K562 (cell line): Measurements from ENCODE around the gene RRM2. TPM values are rescaled to one million over a fixed set of nuclear protein-coding genes. Genes with fewer than 3 reads are reported as not detected.

Experiments
- BRD9 ChIP-seq: fragments of 450-650 bp; IDR thresholded peaks from 2 replicates; pipeline ENCODE4 v1.6.1; 2018; ENCODE audit warnings: low read depth; ENCODE audit not compliant: partially characterized antibody
- CBX5 ChIP-seq: IDR thresholded peaks from 2 replicates; pipeline ENCODE4 v1.6.1; 2014; ENCODE audit warnings: low read depth, borderline replicate concordance
- ELF1 ChIP-seq: fragments of 200-800 bp; sonication (Bioruptor generic); IDR thresholded peaks from 2 replicates; pipeline ENCODE4 v1.6.1; 2016; ENCODE audit warnings: missing genetic modification characterization, missing compliant biosample characterization
- FOXP1 ChIP-seq: sonication (generic); formaldehyde crosslinking; IDR thresholded peaks from 2 replicates; pipeline ENCODE4 v1.8.0; 2022; ENCODE audit warnings: mild to moderate bottlenecking, missing genetic modification reagents
- HNRNPL ChIP-seq: fragments of 200-400 bp; formaldehyde crosslinking; IDR thresholded peaks from 2 replicates; pipeline ENCODE4 v1.6.1; 2017; ENCODE audit warnings: low read depth, mild to moderate bottlenecking, low read length
- PML ChIP-seq: IDR thresholded peaks from 2 replicates; pipeline ENCODE4 v1.6.1; 2012; ENCODE audit warnings: low read length, inconsistent platforms
- POLR2G ChIP-seq: fragments of 200-400 bp; formaldehyde crosslinking; IDR thresholded peaks from 2 replicates; pipeline ENCODE4 v1.6.1; 2017; ENCODE audit warnings: low read depth, mild to moderate bottlenecking, antibody characterized with exemption, low read length, moderate library complexity
- POLR2H ChIP-seq: IDR thresholded peaks from 2 replicates; pipeline ENCODE4 v1.6.1; 2016; ENCODE audit warnings: missing genetic modification characterization, low read depth, mild to moderate bottlenecking, control low read depth, missing compliant biosample characterization, moderate library complexity
- RBM39 ChIP-seq: fragments of 200-400 bp; formaldehyde crosslinking; optimal IDR thresholded peaks from 2 replicates; pipeline ENCODE3; 2018; ENCODE audit warnings: low read depth, low read length
- RCOR1 ChIP-seq, 2 experiments: IDR thresholded peaks; 2 replicates each; pipeline ENCODE4 v1.6.1; 2012; ENCODE audit warnings: low read depth in 2 of 2, low read length in 2 of 2, borderline replicate concordance in 1 of 2, improper control_type of control experiment in 1 of 2
- SMAD3 ChIP-seq: fragments of 450-650 bp; formaldehyde crosslinking; conservative IDR thresholded peaks from 2 replicates; pipeline ENCODE4 v1.4.0; 2020; ENCODE audit warnings: mild to moderate bottlenecking
- SMARCA5 ChIP-seq: fragments of 450-650 bp; IDR thresholded peaks from 2 replicates; pipeline ENCODE4 v1.6.1; 2016
- SMARCB1 ChIP-seq: IDR thresholded peaks from 2 replicates; pipeline ENCODE4 v1.6.1; 2011; ENCODE audit warnings: improper control_type of control experiment, low read depth; ENCODE audit not compliant: insufficient read length
- SP1 ChIP-seq: sonication (generic); formaldehyde crosslinking; IDR thresholded peaks from 2 replicates; pipeline ENCODE4 v1.8.1; 2022; ENCODE audit warnings: mild to moderate bottlenecking, missing genetic modification reagents
- ZNF224 ChIP-seq: sonication (generic); formaldehyde crosslinking; IDR thresholded peaks from 2 replicates; pipeline ENCODE4 v1.8.0; 2022; ENCODE audit warnings: mild to moderate bottlenecking, missing genetic modification reagents
- ZNF23 ChIP-seq: fragments of 250-450 bp; sonication (Bioruptor Pico); IDR thresholded peaks from 2 replicates; pipeline ENCODE4 v1.4.0; 2020; ENCODE audit warnings: mild to moderate bottlenecking
- ZNF408 ChIP-seq: fragments of 250-450 bp; sonication (Bioruptor Pico); IDR thresholded peaks from 2 replicates; pipeline ENCODE4 v1.4.0; 2020; ENCODE audit warnings: low read depth, mild to moderate bottlenecking, moderate library complexity
- ZNF57 ChIP-seq: fragments of 450-650 bp; formaldehyde crosslinking; IDR thresholded peaks from 2 replicates; pipeline ENCODE4 v1.4.0; 2020; ENCODE audit warnings: mild to moderate bottlenecking, moderate library complexity
- polyA plus RNA-seq, 8 experiments: library from polyadenylated mRNA; depleted of rRNA in 4 of 8; stranded (reverse) in 5 of 8; unstranded in 3 of 8; fragments of >200 nt; fragmentation: Nextera tagmentation in 2 of 8; fragmentation: Illumina TruSeq in 1 of 8; extraction: Ambion mirVana in 2 of 8; extraction: Trizol in 1 of 8; gene quantifications; 2 replicates each; pipeline versions ENCODE4 v1.2.1 to v1.2.3, GENCODE V29; 2011 to 2014; ENCODE audit warnings: inconsistent platforms in 1 of 8, missing spikeins in 1 of 8
- total RNA-seq, 7 experiments: library from RNA; depleted of rRNA in 6 of 7; stranded (reverse); fragments of >200 nt in 6 of 7; fragmentation: Illumina TruSeq in 2 of 7; extraction: Trizol in 2 of 7; gene quantifications; 2 replicates each; pipeline versions ENCODE4 v1.2.1 to v1.2.3, GENCODE V29; 2011 to 2021; ENCODE audit warnings: low replicate concordance in 1 of 7
- TF ChIP-seq, protein P1 (sequence below), 3 experiments: IDR thresholded peaks in 2 of 3; conservative IDR thresholded peaks in 1 of 3; 2 replicates each; pipeline ENCODE4 v1.5.1; 2011 to 2012; ENCODE audit warnings: low read length in 3 of 3, mild to moderate bottlenecking in 3 of 3, control low read depth in 2 of 3, improper control_type of control experiment in 1 of 3, inconsistent platforms in 1 of 3, low read depth in 1 of 3, mixed read lengths in 1 of 3, moderate library complexity in 1 of 3; ENCODE audit not compliant: insufficient read depth in 2 of 3
- TF ChIP-seq, protein P2 (sequence below), 2 experiments: fragments of 200-800 bp in 1 of 2; sonication (Bioruptor generic) in 1 of 2; sonication (generic) in 1 of 2; formaldehyde crosslinking in 1 of 2; IDR thresholded peaks in 1 of 2; conservative IDR thresholded peaks in 1 of 2; 2 replicates each; pipeline versions ENCODE4 v1.5.0 to v1.6.1; 2016 to 2020; ENCODE audit warnings: missing compliant biosample characterization in 1 of 2, missing genetic modification characterization in 1 of 2, missing genetic modification reagents in 1 of 2
- TF ChIP-seq, protein P3 (sequence below): sonication (generic); formaldehyde crosslinking; IDR thresholded peaks from 2 replicates; pipeline ENCODE4 v1.9.0; 2022; ENCODE audit warnings: mild to moderate bottlenecking, missing genetic modification reagents

Gene RRM2
- total and polyA plus RNA-seq, 9 of the 15 experiments (the other 6 are each of a cell fraction or from before 2014, with no cell fraction given) = 50.1 to 244 (median 128) TPM

DNA sequence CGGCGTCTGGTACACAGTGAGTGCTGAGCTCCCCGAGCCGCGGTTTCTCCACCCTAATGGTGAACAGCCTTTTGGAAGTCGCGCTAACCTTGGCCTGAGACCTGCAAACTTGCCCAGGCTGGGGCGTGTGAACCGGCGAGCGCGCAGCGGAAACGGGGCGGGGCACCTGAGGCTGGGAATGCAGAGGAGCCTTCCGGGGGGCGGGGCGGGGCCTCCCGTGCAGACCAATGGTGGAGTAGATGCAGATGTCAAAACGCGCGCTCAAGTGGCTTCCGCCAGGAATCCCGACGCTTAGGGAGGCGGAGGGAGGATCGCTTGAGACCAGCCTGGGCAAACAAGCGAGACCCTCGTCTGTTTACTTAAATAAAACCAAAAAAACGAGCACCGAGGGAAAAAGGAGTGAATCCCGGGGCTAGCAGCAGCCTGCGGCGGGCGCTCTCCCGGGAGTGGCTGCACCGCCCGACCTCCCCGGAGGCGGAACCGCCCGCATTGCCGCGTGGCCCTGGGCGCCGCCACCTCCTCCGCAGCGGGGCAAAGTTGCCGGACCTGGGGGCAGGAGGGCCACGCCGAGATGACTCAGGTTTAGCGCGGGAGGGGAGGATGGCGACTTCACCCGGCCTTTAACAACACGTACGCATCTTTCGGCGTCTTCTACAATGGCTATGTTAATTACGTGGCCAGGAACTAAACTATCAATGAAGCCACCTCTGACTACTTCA is 2.2 kb upstream of the RRM2 start (continued):
- TF ChIP-seq POLR2G (peak; percentile 98), SMARCA5 (peak; percentile 72; the same call in 1 of the 2 replicates), RCOR1 (IDR thresholded peaks at IDR 0.05; ENCODE audit: borderline replicate concordance in 1 of 2, low read depth in 2 of 2, low read length in 2 of 2) (no peak; a peak in 1 of 4 replicates), ZNF23 (no peak), POLR2H (tag) (peak; percentile 94), BRD9 (no peak), PML (peak; percentile 83; the same call in 1 of the 2 replicates), SMARCB1 (no peak), ZNF57 (CRISPR knock-in tag) (no peak), ELF1 (tag) (peak; percentile 88), SP1 (CRISPR knock-in tag) (peak; percentile 70; the same call in 1 of the 2 replicates), FOXP1 (CRISPR knock-in tag) (peak; percentile 89; the same call in 1 of the 2 replicates), HNRNPL (peak; percentile 94), ZNF408 (CRISPR knock-in tag) (no peak), SMAD3 (CRISPR knock-in tag) (0 out of 2 replicates have a peak, but pooled peaks have one; percentile 11), ZNF224 (CRISPR knock-in tag) (peak; percentile 59; the same call in 1 of the 2 replicates), CBX5 (no peak), RBM39 (peak; percentile 44)
- TF ChIP-seq, protein P1, sequence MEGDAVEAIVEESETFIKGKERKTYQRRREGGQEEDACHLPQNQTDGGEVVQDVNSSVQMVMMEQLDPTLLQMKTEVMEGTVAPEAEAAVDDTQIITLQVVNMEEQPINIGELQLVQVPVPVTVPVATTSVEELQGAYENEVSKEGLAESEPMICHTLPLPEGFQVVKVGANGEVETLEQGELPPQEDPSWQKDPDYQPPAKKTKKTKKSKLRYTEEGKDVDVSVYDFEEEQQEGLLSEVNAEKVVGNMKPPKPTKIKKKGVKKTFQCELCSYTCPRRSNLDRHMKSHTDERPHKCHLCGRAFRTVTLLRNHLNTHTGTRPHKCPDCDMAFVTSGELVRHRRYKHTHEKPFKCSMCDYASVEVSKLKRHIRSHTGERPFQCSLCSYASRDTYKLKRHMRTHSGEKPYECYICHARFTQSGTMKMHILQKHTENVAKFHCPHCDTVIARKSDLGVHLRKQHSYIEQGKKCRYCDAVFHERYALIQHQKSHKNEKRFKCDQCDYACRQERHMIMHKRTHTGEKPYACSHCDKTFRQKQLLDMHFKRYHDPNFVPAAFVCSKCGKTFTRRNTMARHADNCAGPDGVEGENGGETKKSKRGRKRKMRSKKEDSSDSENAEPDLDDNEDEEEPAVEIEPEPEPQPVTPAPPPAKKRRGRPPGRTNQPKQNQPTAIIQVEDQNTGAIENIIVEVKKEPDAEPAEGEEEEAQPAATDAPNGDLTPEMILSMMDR (IDR thresholded peaks at IDR 0.05 in 2 of 3, conservative IDR thresholded peaks at IDR 0.05 in 1 of 3; ENCODE audit: insufficient read depth in 2 of 3, low read depth in 1 of 3, low read length in 3 of 3) = no peak
- TF ChIP-seq, protein P2, sequence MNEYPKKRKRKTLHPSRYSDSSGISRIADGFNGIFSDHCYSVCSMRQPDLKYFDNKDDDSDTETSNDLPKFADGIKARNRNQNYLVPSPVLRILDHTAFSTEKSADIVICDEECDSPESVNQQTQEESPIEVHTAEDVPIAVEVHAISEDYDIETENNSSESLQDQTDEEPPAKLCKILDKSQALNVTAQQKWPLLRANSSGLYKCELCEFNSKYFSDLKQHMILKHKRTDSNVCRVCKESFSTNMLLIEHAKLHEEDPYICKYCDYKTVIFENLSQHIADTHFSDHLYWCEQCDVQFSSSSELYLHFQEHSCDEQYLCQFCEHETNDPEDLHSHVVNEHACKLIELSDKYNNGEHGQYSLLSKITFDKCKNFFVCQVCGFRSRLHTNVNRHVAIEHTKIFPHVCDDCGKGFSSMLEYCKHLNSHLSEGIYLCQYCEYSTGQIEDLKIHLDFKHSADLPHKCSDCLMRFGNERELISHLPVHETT (CRISPR knock-in tag; conservative IDR thresholded peaks at IDR 0.05 in 1 of 2, IDR thresholded peaks at IDR 0.05 in 1 of 2) = peak in 1 of 2 experiments; percentile 79; a peak in 2 of 4 replicates
- TF ChIP-seq, protein P3, sequence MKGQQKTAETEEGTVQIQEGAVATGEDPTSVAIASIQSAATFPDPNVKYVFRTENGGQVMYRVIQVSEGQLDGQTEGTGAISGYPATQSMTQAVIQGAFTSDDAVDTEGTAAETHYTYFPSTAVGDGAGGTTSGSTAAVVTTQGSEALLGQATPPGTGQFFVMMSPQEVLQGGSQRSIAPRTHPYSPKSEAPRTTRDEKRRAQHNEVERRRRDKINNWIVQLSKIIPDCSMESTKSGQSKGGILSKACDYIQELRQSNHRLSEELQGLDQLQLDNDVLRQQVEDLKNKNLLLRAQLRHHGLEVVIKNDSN (CRISPR knock-in tag) = peak; percentile 57
